ENCODE results near the gene FOXL1.

DNA sequence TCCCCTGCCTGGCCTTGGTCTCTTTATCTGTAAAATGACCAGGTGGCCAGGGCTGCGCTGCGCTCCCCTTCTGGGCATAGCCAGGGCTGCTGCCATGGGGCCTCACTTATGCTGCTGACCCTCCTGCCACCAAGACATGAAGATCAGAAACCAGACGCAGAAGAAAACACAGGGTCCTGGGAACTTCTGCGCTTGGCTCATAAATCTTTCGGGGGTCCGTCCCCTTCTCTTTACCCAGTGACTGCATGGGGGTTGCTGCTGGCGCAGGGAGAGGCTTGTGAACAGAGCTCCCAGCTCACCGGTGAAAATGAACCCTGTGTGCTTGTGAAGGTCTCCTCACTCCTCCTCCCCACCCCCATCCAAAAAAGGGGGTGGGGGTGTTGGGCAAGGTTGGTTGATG is 5.7 kb upstream of the FOXL1 start:
- TF ChIP-seq POLR2A (IDR thresholded peaks at IDR 0.05) (no peak), CTCF (IDR thresholded peaks at IDR 0.05) (no peak)
